GM18909 (cell line): ENCODE measurements around the gene HSPH1.

ENCODE experiments used
- ATAC-seq: cut with Tn5 transposase; IDR thresholded peaks from one replicate; pipeline ENCODE4 v1.9.1; 2021; ENCODE audit warnings: mild to moderate bottlenecking; ENCODE audit not compliant: unreplicated experiment, poor library complexity

The HSPH1 gene

DNA sequence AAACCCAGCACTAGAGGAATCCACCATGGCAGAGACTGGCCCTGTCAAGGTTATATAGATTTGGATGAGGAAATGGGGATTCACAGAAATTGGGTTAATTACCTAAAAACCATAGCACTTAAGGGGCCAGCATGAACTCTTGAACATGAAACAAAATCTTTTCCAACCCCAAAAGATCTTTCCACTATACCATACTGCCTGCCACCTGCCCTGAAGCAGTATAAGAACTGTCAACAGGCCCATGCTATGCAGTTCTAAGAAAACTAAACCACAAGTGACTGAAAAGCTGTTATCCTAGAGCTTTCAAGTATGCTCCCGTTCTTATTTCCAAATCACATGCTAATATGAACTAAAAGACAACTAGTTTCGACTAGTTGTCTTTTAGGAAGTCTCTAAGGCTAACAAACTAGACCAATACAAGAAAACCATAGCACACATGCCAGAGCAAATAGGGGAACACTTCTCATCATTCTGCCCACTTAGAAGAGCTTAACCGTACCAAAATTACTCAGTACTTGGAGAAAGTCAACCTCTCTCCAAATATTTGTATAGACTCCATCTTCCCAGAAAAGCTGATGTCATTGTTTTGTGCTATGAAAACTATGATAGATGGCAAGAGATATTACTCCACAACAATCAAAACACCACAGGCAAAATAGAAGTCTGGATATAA lies 27.5 kb downstream of the HSPH1 start:
- no peak for ATAC-seq

DNA sequence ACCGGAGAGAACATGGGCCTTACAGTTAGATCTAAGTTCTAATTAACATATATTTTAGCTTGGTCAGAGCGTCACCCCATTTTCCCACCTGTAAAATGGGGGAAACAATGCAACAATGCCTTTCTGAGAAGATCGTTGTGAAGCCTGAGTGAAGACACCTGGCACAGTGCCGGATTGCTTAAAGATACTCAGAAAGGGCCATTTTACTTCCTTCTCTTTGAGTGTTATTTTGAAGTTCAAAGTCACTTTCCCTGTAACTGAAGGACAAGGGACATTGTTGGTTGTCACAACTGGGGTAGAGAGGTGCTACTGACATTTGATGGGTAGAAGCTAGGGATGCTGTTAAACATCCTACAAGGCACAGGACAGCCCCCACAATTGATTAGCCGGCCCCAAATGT lies 28.1 kb downstream of the HSPH1 start:
- no peak for ATAC-seq

DNA sequence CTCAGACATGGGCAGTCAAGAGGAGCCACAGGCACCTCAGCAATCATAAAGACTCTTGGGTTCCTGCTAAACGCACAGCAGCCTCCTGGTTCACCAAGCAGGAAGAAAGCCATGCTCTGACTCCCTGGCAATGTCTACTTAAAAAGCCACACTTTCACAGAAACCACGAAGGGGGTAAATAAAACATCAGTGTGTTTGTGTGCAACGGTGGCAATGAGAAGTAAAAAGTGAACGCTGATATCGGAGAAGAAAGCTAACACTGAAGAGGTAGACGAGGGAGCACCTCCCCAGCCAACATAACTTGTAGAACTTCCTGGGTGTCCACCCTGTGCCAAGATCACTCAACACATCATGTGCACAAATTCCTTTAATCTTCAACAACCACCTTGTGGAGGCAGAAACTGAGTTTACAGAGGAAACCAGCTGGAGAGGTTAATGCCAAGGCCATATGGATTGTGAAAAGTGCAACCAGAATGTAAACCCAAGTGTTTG lies 30.2 kb downstream of the HSPH1 start:
- no peak for ATAC-seq

DNA sequence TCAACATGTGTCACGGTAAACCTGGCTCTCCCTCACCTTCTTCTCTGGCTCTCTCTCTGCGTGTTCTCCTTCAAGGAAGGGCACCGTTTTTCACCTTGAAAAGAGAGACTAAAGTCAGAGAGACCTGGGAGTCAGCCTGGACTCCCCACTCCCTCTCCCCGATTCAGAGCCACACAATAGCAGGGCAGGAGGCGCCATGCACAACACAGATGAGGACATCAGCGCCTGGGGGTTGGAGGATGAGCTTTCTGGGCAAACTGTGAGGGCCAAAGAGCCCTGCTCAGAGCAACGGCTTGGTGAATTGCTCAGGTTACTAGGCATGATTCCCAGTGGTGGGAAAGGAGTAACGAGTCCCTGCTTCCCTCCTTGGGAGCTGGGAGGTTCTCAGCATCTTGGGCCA lies 32.3 kb downstream of the HSPH1 start:
- no peak for ATAC-seq

DNA sequence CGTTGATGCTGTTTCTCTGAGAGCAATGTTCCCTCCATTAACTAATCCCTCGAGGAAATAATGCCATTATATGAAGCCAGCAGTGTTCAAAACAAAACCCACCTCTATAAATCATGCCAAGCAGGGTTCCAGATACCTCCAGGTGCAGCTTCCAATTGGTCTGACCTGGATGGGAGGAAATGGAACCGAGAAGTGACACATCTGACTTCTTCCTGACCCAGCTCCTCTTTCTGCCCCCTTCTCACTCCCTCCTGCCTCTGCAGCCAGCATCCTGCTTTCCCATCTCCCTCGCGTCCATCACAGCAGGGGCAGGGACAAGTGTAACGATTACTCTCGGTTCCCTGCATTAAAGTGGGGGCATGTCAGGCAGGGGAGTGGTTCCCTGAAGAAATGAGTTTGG lies 37.5 kb downstream of the HSPH1 start:
- ATAC-seq, result no peak

DNA sequence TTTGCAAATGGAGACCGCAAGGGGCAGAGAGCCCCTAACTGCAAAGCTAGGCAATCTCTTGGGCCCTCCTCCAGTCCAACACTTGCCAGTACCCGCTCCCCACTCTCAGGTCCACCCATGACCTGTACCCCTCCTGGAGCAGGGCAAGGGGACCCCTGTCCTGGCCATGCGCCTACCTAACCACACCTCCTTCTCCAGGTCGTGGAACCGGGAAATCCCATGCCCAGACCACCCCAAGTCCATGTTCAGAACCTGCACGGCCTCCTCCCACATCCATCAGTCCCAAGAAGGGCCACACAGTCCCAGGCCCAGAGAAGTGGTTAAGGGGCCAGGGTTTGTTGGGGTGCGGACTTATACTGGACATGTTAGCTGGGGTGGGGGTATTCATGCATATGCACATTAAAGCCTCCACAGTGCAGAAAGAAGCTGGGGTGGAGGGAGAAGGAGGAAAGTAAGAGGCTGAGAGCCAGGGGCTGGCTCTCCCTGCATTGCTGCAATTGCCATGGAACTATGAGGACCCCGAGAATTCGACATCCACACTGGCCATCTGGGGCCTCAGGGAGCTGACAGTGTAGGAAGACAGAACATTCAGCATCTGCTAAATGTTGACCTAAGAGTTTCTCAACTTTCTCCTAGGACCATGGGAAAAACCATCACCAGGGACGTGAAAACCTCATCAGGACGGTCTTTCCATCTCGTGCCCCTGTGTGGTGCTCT lies 39.0 kb downstream of the HSPH1 start:
- no peak for ATAC-seq

DNA sequence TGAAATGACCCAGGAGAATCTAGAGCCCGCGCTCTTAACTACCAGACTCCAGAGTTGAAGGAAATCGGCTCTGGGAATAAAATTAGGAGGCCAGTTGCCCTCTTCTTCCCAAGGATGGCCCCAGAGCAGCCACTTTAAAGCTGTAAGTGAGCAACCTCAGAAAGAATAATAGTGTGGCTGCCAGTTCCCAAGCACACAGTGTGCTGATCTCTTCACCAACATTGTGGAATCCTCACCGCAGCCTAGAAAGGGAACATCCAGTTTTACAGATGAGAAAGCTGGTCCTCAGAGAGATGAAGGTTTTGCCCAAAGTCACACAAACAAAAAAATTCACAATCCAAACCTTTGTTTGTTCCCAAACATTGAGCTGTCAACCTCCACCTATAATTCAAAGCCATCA lies 39.6 kb downstream of the HSPH1 start:
- ATAC-seq, result no peak

DNA sequence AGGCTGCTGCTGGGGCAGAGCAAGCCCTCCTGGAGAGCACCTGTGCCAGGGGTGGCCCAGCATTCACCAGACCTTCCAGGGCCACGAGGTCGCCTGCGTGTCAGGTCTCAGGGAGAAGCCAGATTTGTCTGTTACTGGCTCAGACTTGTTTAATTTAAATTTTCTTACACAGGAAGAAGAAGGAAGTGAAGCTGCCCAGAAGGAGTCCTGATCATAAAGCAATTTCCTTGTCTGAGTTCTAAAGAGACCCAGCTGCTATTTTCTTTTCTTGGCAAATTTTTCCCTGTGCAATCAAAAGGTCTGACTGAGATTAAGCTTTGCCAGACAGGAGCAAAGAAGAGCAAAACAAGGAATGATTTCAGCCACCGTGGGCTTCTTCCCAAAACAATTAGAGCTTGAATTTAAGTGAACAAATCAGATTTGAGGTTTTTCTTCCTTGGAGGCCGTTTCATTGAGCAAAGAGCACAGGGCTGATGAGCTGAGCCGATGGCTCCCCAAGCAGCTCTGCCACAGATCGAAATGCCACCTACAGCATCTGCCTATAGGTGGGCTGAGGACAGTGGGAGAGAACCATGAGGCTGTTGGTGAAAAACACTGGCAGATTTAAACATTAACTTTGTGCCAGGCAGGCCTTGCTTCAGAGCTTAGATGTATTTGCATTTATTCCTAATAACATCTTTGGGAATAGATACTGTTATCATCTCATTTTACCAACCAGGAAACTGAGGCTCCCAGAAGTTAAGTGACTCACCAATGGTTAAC lies 40.1 kb downstream of the HSPH1 start:
- ATAC-seq, result no peak

DNA sequence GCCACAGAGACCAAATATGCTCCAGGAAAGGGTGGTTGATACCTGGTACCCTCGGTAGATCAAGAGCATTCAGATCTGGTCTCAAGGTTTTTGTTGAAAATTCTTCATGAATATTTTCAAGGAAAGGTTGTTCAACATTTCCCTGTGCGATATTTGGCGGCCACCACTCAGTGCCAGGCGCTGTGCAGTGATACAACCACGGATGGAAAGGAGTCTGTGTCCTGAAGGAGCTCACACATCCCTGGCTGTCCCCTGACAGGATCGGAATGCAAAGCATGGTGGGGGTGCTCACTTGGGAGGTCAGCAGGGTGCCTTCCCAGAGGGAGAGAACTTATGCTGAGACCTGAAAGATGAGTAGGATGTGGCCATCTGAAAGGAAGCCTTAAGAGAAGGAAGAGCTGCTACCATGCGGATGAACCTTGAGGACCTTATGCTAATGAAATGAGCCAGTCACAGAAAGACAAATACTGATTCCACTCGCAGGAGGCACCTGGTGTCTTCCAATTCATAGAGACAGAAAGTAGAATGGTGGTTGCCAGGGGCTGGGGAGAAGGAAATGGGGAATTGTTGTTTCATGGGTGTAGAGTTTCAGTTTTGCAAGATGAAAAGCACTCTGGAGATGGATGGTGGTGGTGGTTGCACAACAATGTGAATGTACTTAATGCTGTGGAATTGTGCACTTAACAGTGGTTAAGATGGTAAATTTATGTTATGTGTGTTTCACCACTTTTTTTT lies 41.6 kb downstream of the HSPH1 start:
- ATAC-seq, result no peak

DNA sequence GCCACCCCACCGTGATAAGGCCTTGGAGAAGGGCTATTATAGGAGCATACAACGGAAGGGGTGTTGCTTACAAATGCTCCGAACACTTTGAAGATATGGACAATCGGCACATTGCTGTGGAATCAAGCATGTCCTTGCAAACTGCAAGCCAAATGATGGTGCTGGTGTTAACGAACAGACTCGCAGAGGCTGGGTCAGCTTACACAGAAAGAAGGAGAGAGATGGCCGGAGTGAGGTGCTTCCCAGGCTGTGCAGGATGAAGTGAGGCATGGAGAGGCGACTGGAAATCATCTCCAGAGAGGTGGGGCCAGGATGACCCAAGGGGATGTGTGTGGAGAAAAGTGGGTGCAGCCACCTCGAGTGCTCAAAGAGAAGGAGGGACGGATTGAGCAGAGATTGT lies 42.2 kb downstream of the HSPH1 start:
- no peak for ATAC-seq

DNA sequence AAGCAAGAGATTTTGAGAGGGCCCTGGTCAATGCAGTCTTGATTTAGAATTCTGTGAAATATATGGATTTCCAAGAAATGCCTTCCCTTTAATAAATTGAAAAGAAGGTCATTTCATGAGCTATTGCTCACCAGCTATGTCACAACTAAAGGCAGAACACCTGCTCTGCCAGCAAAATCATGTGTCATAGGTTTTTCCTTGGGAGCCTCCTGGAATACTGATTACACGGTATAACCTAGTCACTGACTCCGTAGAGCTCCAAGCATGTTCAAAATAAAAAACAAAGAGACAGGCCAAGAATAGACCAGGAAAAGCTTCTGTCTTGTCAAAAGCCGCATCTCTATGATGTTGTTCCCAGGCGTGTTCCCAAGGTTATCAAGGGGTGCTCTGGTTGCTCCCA lies 45.5 kb downstream of the HSPH1 start:
- no peak for ATAC-seq

DNA sequence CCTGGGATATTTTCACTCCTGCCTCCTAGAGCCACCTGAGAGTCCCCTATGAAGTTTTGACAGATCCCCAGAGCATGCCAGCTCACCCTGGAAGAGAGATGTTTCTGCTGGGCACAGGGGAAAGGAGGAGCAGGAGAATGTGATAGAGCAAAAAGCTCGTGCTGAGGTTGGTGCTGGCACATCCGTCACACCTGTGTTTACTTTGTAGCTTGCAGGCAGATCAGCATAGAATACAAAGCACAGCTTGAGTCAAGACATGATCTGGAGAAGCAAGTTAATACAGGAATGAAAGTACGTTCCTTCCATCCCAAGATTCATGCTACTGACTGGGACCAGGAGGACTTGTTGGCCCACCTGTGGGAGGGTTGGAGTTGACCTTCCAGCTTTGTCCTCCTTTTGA lies 46.1 kb downstream of the HSPH1 start:
- no peak for ATAC-seq

DNA sequence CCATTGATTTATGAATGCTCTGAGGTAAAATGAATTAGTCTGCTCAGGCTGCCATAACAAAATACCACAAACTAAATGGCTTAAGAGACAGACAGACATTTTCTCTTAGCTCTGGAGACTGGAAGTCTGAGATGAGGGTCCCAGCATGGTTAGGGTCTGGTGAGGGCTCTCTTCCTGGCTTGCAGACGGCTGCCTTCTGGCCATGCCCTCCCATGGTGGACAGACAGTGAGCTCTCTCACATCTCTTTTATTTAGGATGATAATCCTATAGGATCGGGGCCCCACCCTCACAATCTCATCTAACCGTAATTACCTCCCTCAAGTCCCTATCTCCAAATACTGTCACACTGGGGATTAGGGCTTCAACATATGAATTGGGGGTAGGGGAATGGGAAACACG lies 47.1 kb downstream of the HSPH1 start:
- ATAC-seq, result no peak

DNA sequence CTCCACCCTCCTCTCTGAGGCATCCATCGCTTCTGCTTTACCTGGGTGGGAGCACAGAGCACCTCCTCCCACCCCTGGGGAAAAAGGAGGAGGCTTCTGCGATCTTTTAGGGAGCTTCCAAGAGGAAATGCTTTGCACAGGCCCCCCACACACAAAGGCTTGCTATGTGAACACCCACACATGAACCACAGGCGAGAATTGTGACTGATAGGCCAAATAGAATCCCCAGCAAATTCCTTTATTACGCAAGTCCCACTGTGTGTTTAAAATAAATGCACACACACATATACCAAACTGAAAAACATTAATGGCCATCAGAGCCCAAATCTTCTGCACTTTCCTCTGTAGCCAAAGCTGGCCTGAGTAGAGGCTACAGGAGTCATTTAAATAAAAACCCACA lies 50.6 kb downstream of the HSPH1 start:
- no peak for ATAC-seq

DNA sequence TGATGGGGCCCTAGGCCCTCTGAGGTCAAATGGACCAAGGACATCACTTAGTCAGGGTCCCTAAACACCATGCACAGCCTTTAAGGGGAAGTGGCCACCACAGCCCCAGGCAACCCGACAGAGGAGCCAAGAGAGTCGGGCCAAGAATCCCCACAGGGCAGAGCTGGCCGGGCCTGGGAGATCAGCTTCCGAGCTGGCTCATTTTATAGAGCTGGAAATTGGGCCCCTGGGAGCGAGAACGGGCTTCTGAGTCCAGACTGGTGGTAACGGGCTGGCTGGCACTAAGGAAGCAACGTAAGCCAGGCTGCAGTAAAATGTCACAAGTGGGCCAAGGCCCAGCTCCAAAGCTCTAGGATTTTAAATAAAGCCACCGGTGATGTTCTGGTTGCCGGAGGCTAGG lies 51.1 kb downstream of the HSPH1 start:
- ATAC-seq, result no peak

DNA sequence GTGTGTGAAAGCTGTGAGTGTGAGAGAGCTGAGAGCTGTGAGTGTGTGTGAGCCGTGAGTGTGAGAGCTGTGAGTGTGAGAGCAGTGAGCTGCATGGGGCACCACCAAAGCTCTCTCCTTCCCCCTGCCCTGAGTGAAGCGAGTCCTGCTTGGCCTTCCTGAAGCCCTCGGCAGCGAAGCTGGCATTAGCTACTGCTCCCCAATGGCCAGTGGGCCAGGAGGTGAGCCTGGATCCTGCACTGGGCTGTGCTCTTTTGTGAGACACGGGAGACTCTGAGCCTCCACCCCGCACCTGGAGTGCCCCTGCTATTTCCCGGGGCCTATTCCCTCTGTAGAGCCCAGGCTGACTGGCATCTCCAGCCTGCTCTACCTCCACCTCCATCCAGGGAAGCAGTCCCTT lies 51.5 kb downstream of the HSPH1 start:
- no peak for ATAC-seq

DNA sequence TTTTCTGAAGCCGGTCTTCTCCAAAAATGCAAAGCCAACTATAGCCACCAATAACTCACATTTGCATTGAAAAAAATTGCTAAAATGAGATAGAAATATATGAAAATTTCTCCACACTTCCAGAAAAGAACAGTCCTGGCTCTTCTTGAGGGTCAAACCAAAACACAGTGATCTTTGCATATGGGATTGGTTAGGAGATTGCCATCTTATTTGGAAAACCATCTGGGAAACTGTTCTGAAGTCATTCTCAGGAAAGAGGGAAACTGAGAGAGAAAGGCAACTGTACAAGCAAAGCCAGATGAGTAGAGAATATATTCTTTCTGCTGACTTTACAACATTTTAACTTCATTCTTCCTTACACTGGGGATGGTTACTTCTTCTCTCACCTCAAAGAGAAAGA lies 54.6 kb downstream of the HSPH1 start:
- no peak for ATAC-seq

DNA sequence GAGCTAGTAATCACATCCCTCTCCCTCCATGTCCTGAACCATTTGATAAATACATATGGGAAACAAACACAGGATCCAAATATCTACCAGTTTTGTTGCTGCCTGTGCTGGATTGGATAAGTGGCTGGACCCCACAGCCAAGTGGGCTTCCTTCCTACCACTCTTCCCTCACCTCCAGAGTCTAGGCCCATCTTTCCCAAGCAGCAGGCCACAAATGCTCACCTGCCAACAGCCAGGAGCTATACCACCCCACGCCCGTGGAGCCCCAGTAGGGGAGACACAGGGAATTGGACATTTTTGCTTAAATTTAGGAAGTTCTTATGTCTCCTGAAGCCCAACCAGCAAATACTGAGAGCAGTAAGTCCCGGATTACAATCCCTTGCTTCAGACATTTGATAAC lies 55.8 kb downstream of the HSPH1 start:
- no peak for ATAC-seq

DNA sequence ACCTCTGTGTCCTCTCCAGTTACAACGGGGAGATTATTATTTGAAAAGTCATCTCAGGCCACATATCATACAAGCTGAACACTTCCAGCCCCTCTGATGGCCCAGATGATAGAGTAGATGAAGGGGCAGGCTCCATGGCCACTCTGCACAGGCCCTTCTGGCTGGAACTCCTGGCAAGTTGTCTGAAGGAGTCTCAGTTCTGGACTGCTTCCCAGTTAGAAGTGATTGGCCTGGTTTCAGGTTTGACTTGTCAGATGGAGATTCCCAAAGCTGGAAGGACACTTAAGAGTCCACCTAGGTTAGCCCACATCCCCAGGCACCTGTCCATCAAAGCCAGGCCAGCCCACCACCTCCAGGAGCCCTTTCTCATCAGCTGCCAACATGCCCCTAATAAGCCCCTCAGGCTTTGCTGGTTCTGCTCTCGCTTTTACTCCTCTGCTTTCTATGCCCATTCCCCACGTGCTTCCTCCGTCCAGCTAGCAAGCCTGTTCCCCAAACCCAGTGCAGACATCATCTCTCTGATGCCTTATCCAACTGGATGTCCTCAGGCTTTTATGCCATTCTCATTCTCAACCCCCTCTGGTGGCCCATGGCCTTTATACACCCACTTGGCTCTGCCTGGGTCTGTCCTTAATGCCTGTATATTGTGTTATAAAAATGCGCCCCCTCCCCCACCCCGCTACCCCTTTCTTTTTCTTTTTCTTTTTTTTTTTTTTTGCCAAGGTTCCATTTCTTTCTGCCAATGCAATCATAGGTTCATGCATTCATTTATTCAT lies 56.5 kb downstream of the HSPH1 start:
- ATAC-seq, result no peak

DNA sequence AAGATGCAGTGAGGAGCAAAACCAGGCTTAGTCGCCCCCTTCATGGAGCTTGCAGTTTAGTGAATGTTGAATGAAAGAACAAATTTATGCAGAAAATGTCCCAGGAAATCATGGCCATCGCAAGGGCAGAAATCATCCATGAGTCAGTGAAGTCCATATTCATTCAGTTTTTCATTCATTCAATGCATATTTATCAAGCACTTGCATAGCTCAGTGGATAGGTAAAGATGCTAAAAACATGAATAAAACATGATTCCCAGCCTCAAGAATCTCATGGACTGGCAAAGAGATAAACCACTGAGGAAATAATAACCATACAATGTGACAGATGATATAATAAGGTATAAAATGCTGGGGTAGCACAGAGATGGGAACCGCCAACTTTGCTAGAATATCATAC lies 58.8 kb downstream of the HSPH1 start:
- no peak for ATAC-seq
